Measurements from ENCODE around the gene ABL1. TPM values are rescaled to one million over a fixed set of nuclear protein-coding genes. Genes with fewer than 3 reads are reported as not detected.

Gene ABL1
- total RNA-seq, 1 experiment from 2014 or later = 78.6 TPM

- H3K4me1 ChIP-seq (ENCODE audit: insufficient read depth, low read length, poor library complexity, severe bottlenecking) = peaks cover 18% of the 10 kb centered on the region
- no peak overlapping the region for H3K4me3 ChIP-seq (ENCODE audit: low read depth, low read length, poor library complexity, severe bottlenecking)
- no TSS peak for BruUV-seq (replicated peaks)
- H3K27me3 ChIP-seq (replicated peaks; ENCODE audit: insufficient read depth, low read depth, low read length, poor library complexity) = no peaks in the 10 kb centered on the region
- peak overlapping the region; percentile 11 for H3K27ac ChIP-seq (ENCODE audit: low read depth, low read length, poor library complexity, severe bottlenecking)
- intact Hi-C loops (cut with micrococcal nuclease; ENCODE audit: unreplicated experiment) = no loop called here
- TF ChIP-seq EZH2 (IDR thresholded peaks at IDR 0.05; ENCODE audit: borderline replicate concordance, low read depth, low read length, poor library complexity, severe bottlenecking) (no peak), CTCF (conservative IDR thresholded peaks at IDR 0.05; ENCODE audit: low read depth, low read length) (no peak)
- POLR2A ChIA-PET (ENCODE audit: low non-redundant PET) = no interaction called here
- H3K36me3 ChIP-seq (ENCODE audit: insufficient read depth, low read length, poor library complexity, severe bottlenecking) = no peaks in the 10 kb centered on the region
- H3K9me3 ChIP-seq (ENCODE audit: low read depth, low read length, poor library complexity, severe bottlenecking) = peaks cover 9% of the 10 kb centered on the region
- peak; percentile 45 for DNase-seq (ENCODE audit: low spot score)
- CTCF ChIA-PET = no interaction called here
Measured at GRCh38 chr9:130806327-130806716, 28.7 kb upstream of the ABL1 start.

- DNase-seq (ENCODE audit: low spot score) = no peak
- H3K4me3 ChIP-seq (ENCODE audit: low read depth, low read length, poor library complexity, severe bottlenecking) = no peak overlapping the region
- ChIA-PET POLR2A (ENCODE audit: low non-redundant PET) (no interaction called here), CTCF (no interaction called here)
- peaks cover 13% of the 10 kb centered on the region for H3K4me1 ChIP-seq (ENCODE audit: insufficient read depth, low read length, poor library complexity, severe bottlenecking)
- BruUV-seq (replicated peaks) = no TSS peak
- intact Hi-C loops (cut with micrococcal nuclease; ENCODE audit: unreplicated experiment) = no loop called here
- no peak overlapping the region for H3K27ac ChIP-seq (ENCODE audit: low read depth, low read length, poor library complexity, severe bottlenecking)
- H3K36me3 ChIP-seq (ENCODE audit: insufficient read depth, low read length, poor library complexity, severe bottlenecking) = no peaks in the 10 kb centered on the region
- no peaks in the 10 kb centered on the region for H3K27me3 ChIP-seq (replicated peaks; ENCODE audit: insufficient read depth, low read depth, low read length, poor library complexity)
- peaks cover 9% of the 10 kb centered on the region for H3K9me3 ChIP-seq (ENCODE audit: low read depth, low read length, poor library complexity, severe bottlenecking)
- TF ChIP-seq EZH2 (IDR thresholded peaks at IDR 0.05; ENCODE audit: borderline replicate concordance, low read depth, low read length, poor library complexity, severe bottlenecking) (no peak), CTCF (conservative IDR thresholded peaks at IDR 0.05; ENCODE audit: low read depth, low read length) (no peak)
Measured at GRCh38 chr9:130810609-130811136, 24.4 kb upstream of the ABL1 start.

- CTCF ChIA-PET = no interaction called here
- TF ChIP-seq CTCF (conservative IDR thresholded peaks at IDR 0.05; ENCODE audit: low read depth, low read length) (no peak), EZH2 (IDR thresholded peaks at IDR 0.05; ENCODE audit: borderline replicate concordance, low read depth, low read length, poor library complexity, severe bottlenecking) (no peak)
- no peaks in the 10 kb centered on the region for H3K4me1 ChIP-seq (ENCODE audit: insufficient read depth, low read length, poor library complexity, severe bottlenecking)
- H3K4me3 ChIP-seq (ENCODE audit: low read depth, low read length, poor library complexity, severe bottlenecking) = no peak overlapping the region
- no peaks in the 10 kb centered on the region for H3K36me3 ChIP-seq (ENCODE audit: insufficient read depth, low read length, poor library complexity, severe bottlenecking)
- intact Hi-C loops (cut with micrococcal nuclease; ENCODE audit: unreplicated experiment) = no loop called here
- no peak overlapping the region for H3K27ac ChIP-seq (ENCODE audit: low read depth, low read length, poor library complexity, severe bottlenecking)
- H3K27me3 ChIP-seq (replicated peaks; ENCODE audit: insufficient read depth, low read depth, low read length, poor library complexity) = no peaks in the 10 kb centered on the region
- BruUV-seq (replicated peaks) = no TSS peak
- DNase-seq (ENCODE audit: low spot score) = no peak
- POLR2A ChIA-PET (ENCODE audit: low non-redundant PET) = no interaction called here
- H3K9me3 ChIP-seq (ENCODE audit: low read depth, low read length, poor library complexity, severe bottlenecking) = peaks cover 9% of the 10 kb centered on the region
Measured at GRCh38 chr9:130815242-130815808, 19.7 kb upstream of the ABL1 start.

All from A673 (cell line).